Activated T-helper 1 cell treated with Interleukin-2 at 50 U/mL for 16 hours (primary cell): ENCODE data around the gene VSTM5.
"Not testable (repeated sequence)": the region's sequence is repeated elsewhere in the genome, so short reads cannot be mapped to it uniquely, and the experiment has no call there.

Source experiments
- DNase-seq: peaks from one replicate; pipeline ENCODE4 v3.0.0-alpha.2; 2020; ENCODE audit warnings: low read depth

Gene VSTM5, protein sequence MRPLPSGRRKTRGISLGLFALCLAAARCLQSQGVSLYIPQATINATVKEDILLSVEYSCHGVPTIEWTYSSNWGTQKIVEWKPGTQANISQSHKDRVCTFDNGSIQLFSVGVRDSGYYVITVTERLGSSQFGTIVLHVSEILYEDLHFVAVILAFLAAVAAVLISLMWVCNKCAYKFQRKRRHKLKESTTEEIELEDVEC

GRCh38 chr11:93850594-93851018 lies at the start of gene VSTM5:
Gene VSTM5, minus strand, starts transcription at chr11:93850618. Its CDS starts 116 bp downstream, at chr11:93850502.
- no peak for DNase-seq

DNA sequence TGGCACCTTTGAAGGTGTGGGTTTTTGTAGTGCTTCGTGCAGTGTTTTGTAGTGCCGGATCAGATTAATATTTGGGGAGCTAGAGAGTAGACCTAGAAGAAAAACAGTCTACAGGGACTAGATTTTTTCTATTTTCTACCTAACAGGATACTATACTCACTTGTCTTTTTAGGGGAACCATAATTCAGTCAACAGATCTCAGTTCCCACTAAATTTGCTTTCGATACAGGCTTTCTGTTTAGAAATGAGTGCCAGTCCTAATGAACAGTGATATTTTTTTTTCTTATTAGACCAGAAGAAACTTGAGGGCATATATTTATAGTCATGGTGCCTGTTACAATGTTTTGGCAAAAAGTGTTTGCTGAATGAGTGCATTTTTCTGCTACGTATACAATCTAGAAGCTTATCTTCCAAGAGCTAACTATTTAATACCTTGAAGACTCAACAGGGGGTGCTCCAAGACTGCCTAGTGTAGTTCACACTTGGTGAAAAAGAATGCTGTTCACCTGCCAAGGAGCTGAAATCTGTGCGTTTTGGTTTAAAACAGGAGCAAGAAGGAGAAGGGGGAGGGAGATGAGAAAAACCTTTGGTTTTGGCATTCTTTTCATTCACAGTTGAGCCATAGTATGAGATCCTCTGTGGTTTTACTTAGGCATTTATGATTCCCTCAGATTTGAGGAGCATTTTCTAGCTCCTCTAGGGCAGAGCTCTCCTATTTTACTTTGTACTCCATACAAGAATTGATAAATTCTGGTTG lies 44.9 kb upstream of the VSTM5 start:
- no peak for DNase-seq

- no peak for DNase-seq
These were observed 40.1 kb upstream of the VSTM5 start for GRCh38 chr11:93890391-93891051.

DNA sequence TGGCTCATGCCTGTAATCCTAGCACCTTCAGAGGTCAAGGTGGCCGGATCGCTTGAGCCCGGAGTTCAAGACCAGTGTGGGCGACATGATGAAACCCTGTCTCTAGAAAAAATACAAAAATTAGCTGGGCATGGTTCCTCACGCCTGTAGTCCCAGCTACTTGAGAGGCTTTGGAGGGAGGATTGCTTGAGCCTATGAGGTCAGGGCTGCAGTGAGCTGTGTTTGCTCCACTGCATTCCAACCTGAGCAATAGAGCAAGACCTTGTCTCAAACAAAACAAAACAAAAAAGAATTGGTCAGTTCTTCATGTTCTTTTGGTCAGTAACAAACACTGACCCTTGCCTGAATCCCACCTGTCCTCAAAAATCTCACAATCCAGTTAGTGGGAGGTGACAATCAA lies 36.7 kb upstream of the VSTM5 start:
- DNase-seq, result no peak

- not testable (repeated sequence) for DNase-seq
These were observed 28.7 kb upstream of the VSTM5 start for GRCh38 chr11:93879114-93879513.

DNA sequence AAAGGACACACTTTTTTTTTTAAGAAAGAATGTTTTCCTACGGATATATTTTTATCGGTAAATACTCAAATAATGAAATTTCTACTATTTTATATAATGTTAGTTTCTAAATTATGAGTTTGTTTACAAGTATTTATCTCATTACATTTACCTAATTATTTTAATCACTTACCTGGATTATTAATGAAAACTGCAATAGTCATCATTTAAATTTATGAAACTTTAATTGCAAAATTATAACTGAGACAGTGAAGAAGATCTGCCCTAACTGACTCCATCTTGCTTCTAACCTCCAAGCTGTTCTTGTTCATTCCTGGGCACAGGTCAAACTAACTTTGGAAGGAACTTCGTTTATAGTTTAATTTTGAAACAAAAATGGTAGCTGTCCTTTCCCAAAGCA lies 25.2 kb upstream of the VSTM5 start:
- no peak for DNase-seq

- DNase-seq, result no peak
These were observed 21.1 kb upstream of the VSTM5 start for GRCh38 chr11:93871526-93871925.

DNA sequence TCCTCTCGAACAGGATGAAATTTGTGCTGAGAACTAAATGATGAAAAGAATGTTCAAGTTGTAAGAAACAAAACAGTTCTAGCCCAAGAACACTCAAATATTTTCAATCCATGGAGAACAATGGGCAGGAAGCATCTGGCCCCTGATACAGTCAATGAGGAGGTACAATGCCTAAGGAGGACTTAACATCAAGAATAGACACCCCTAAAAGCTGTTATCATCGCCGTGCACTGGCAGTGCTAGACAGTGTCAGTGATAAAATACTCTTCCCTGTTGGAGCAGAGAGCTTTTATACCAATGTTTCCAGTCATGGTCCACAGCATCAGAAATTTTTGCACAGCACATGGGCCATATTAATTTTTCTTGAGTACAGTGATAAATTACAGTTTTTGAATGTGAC lies 20.2 kb upstream of the VSTM5 start:
- no peak for DNase-seq

DNA sequence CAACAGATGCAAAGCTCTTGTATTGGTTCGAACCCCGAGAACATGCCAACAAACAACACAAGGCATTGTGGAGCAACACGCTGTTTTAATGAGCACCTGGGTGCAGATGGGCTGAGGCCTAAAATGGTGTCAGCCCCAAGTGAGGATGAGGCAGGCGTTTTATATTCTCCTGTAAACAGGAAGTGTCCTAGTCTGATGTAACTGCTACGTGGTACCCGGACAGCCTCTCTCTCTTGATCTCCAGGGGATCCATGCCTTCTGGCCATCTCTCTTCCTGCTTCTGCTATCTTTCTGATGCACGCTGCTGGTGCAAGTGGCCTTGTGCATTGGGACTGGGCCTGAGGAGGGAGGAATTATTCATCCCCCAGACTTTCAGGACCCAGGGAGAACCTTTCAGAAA lies 19.4 kb upstream of the VSTM5 start:
- no peak for DNase-seq

- DNase-seq, result not testable (repeated sequence)
These were observed 18.0 kb upstream of the VSTM5 start for GRCh38 chr11:93868404-93868803.

DNA sequence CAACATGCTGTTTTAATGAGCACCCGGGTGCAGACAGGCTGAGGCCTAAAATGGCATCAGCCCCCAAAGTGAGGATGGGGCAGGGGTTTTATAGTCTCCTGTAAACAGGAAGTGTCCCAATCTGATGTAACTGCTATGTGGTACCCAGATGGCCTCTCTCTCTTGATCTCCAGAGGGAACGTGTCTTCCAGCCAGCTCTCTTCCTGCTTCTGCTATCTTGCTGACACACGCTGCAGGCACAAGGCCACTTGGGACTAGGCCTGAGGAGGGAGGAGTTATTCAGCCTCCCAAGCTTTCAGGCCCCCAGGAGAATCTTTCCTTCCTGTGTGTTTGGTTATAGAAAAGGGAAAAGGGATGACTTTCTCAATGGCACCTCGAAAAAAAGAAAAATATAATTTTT lies 11.4 kb upstream of the VSTM5 start:
- DNase-seq, result no peak

GRCh38 chr11:93858121-93858775 lies 7.8 kb upstream of the VSTM5 start:
- DNase-seq, result no peak

- DNase-seq, result no peak
These were observed 7.1 kb upstream of the VSTM5 start for GRCh38 chr11:93857413-93858120.

- no peak for DNase-seq
These were observed 1.8 kb upstream of the VSTM5 start for GRCh38 chr11:93852242-93852641.

- DNase-seq, result no peak
These were observed 446 bp downstream of the VSTM5 start for GRCh38 chr11:93849751-93850593.

DNA sequence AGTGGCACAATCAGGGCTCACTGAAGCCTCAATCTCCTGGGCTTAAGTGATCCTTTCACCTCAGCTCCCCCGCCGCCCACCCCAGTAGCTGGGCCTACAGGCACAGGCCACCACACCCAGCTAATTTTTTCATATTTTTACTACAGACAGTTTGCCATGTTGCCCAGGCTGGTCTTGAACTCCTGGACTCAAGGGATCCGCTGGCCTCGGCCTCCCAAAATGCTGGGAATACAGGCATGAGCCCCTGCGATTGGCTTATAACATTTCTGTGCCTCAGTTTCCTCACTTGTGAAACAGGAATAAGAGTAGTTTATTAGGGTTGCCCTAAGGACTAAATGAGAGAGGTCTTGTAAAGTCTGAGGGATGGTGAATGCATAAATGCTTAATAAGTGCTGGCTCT lies 1.2 kb downstream of the VSTM5 start:
- no peak for DNase-seq

DNA sequence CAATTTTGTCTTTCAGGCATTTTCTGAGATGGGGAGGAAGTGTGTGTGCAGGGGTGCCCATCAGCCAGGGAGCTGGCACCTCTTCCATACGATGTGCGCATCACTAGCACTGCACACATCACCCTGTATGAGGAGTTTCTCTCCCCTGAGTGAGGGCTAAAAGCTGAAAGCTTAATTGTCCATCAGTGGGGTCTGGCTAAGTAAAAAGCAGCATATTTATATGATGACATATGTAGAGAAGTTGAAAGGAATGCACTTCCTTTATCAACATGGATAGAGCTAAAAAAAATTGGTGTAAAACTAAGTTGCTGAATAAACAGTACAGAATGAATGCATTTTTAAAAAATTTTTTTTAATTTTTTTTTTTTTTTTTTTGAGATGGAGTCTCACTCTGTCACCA lies 4.0 kb downstream of the VSTM5 start:
- no peak for DNase-seq

GRCh38 chr11:93845181-93846092 lies 5.0 kb downstream of the VSTM5 start:
- DNase-seq, result no peak

DNA sequence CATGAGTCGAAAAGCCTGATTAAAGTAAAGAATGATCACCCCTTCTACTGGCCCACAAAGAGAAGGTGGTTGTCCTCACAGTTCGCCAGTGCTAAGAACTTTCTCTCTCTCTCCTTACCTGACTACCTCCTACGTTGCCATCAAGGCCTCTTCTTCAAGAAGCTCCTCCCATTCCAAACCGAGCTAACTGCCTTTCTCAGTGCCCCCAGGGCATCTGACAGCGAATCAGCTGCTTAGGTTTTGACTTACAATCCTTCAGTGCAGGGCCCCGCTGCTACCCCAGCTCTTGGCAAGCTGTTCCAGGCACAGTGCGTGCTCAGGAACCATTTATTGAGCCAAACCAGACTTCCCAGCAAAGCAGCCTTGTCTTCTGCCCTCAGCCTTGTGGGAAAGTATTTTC lies 5.8 kb downstream of the VSTM5 start:
- no peak for DNase-seq

DNA sequence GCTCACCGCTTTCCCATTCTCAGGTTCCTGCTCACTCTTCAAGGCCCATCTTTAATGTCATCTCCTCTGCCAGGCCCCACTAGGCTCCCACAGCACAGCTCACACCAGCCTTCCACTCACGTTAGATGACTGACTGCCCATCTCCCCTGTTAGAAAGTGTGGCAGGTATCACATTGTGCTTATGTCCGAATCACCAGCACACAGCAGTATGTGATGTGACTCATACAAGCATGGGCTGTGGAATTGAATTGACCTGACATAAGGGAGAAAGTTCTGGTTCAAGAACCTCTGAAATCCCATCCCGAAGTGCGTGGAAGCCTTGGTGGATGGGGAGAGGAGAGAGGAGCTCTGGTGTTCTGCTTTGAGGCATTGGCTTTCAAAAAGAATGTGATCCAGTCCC lies 6.5 kb downstream of the VSTM5 start:
- DNase-seq, result no peak
